ENCODE measurements around the gene PCDHAC1.

GRCh38 chr5:140882591-140882899, 43.6 kb upstream of the PCDHAC1 start:
- no peak for TF ChIP-seq POLR2AphosphoS5 (IDR thresholded peaks at IDR 0.05; ENCODE audit: low read depth, low read length)
- peak; percentile 70 for TF ChIP-seq CTCF (IDR thresholded peaks at IDR 0.05)
- TF ChIP-seq REST (IDR thresholded peaks at IDR 0.05; ENCODE audit: insufficient read depth in 1 of 2, low read depth in 2 of 2, low read length in 1 of 2), result no peak
- TF ChIP-seq SIN3A (IDR thresholded peaks at IDR 0.05; ENCODE audit: borderline replicate concordance, insufficient read depth, low read depth, low read length), result no peak
- no peak for TF ChIP-seq TCF7L2 (IDR thresholded peaks at IDR 0.05; ENCODE audit: low read depth, low read length)

Data from Panc1 (cell line).